Osteoblast (primary cell): ENCODE measurements around the gene SLC1A1. TPM values are rescaled to one million over a fixed set of nuclear protein-coding genes. Genes with fewer than 3 reads are reported as not detected.
A peak's percentile ranks its signal among the peaks of the same experiment; 100 is the strongest.

Source experiments
- DNase-seq: peaks from one replicate; pipeline ENCODE4 v3.0.0; 2011; ENCODE audit warnings: low spot score, mixed read lengths; ENCODE audit not compliant: insufficient read length; ENCODE audit errors: missing footprints
- H2AFZ ChIP-seq: 2 replicates; pipeline ENCODE4 v1.6.0; 2011; ENCODE audit warnings: mild to moderate bottlenecking, low read length
- H3K27ac ChIP-seq: 2 replicates; pipeline ENCODE4 v1.5.1; 2011; ENCODE audit warnings: mild to moderate bottlenecking, low read depth, low read length, moderate library complexity
- H3K27me3 ChIP-seq: 2 replicates; pipeline ENCODE4 v1.6.0; 2012; ENCODE audit warnings: mild to moderate bottlenecking, control low read depth, inconsistent platforms, low read length, moderate library complexity; ENCODE audit not compliant: insufficient read depth
- H3K36me3 ChIP-seq: 2 replicates; pipeline ENCODE4 v1.5.1; 2011; ENCODE audit warnings: mild to moderate bottlenecking, low read length, control low read depth, moderate library complexity; ENCODE audit not compliant: insufficient read depth
- H3K4me1 ChIP-seq: 2 replicates; pipeline ENCODE4 v1.5.1; 2011; ENCODE audit warnings: mild to moderate bottlenecking, low read length, control low read depth, moderate library complexity; ENCODE audit not compliant: insufficient read depth
- H3K4me2 ChIP-seq: 2 replicates; pipeline ENCODE4 v1.6.0; 2011; ENCODE audit warnings: mild to moderate bottlenecking, low read length; ENCODE audit not compliant: insufficient read depth
- H3K4me3 ChIP-seq: fragments of 200-600 bp; sonication (generic); 3 replicates; pipeline ENCODE4 v1.5.1; 2012; ENCODE audit warnings: mild to moderate bottlenecking, low read length, inconsistent platforms; ENCODE audit not compliant: insufficient read depth
- H3K79me2 ChIP-seq: 2 replicates; pipeline ENCODE4 v1.6.0; 2012; ENCODE audit warnings: mild to moderate bottlenecking, low read length, control low read depth, inconsistent platforms; ENCODE audit not compliant: insufficient read depth
- H3K9me3 ChIP-seq: 2 replicates; pipeline ENCODE4 v1.5.1; 2011; ENCODE audit warnings: low read depth, low read length, control low read depth
- H4K20me1 ChIP-seq: 2 replicates; pipeline ENCODE4 v1.6.0; 2012; ENCODE audit warnings: mild to moderate bottlenecking, low read length, control low read depth; ENCODE audit not compliant: insufficient read depth
- total RNA-seq: library from RNA; depleted of rRNA; stranded (reverse); fragments of >200 nt; gene quantifications from 2 replicates; pipeline ENCODE4 v1.2.3, GENCODE V29; 2012
- TF ChIP-seq, protein P1 (sequence below): IDR thresholded peaks from 2 replicates; pipeline ENCODE4 v1.5.1; 2011; ENCODE audit warnings: mild to moderate bottlenecking, low read depth, low read length, moderate library complexity; ENCODE audit errors: extremely low read depth

SLC1A1 gene
- total RNA-seq, 1 donor = 25.7 TPM

DNA sequence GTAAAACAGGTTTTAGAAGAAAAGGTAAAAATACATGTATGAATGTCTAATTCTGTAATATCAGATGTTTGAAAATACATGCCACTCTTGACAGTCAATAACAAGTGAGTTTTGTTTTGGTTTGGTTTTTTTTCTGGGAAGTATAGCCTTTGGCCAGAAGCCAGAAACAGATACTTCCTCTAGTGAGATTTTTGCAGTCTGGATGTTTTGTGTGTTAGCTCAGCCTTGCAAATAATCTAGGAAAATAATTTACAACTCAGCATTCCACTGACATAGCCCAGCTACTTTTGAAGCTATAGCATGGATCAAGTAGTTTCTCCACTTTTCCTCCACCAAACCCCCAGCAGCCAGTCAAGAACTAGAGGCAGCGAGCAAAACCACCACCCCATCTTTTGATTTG is 56.7 kb downstream of the SLC1A1 start:
- DNase-seq = no peak
- Histone ChIP-seq H3K9me3 (no peaks in the 10 kb centered on the region), H3K4me2 (no peak overlapping the region), H3K79me2 (no peaks in the 10 kb centered on the region), H3K27ac (no peak overlapping the region), H4K20me1 (no peaks in the 10 kb centered on the region), H2AFZ (no peak overlapping the region), H3K4me3 (no peak overlapping the region), H3K36me3 (no peaks in the 10 kb centered on the region), H3K4me1 (peaks cover 18% of the 10 kb centered on the region), H3K27me3 (no peaks in the 10 kb centered on the region)
- TF ChIP-seq, protein P1, sequence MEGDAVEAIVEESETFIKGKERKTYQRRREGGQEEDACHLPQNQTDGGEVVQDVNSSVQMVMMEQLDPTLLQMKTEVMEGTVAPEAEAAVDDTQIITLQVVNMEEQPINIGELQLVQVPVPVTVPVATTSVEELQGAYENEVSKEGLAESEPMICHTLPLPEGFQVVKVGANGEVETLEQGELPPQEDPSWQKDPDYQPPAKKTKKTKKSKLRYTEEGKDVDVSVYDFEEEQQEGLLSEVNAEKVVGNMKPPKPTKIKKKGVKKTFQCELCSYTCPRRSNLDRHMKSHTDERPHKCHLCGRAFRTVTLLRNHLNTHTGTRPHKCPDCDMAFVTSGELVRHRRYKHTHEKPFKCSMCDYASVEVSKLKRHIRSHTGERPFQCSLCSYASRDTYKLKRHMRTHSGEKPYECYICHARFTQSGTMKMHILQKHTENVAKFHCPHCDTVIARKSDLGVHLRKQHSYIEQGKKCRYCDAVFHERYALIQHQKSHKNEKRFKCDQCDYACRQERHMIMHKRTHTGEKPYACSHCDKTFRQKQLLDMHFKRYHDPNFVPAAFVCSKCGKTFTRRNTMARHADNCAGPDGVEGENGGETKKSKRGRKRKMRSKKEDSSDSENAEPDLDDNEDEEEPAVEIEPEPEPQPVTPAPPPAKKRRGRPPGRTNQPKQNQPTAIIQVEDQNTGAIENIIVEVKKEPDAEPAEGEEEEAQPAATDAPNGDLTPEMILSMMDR = no peak

DNA sequence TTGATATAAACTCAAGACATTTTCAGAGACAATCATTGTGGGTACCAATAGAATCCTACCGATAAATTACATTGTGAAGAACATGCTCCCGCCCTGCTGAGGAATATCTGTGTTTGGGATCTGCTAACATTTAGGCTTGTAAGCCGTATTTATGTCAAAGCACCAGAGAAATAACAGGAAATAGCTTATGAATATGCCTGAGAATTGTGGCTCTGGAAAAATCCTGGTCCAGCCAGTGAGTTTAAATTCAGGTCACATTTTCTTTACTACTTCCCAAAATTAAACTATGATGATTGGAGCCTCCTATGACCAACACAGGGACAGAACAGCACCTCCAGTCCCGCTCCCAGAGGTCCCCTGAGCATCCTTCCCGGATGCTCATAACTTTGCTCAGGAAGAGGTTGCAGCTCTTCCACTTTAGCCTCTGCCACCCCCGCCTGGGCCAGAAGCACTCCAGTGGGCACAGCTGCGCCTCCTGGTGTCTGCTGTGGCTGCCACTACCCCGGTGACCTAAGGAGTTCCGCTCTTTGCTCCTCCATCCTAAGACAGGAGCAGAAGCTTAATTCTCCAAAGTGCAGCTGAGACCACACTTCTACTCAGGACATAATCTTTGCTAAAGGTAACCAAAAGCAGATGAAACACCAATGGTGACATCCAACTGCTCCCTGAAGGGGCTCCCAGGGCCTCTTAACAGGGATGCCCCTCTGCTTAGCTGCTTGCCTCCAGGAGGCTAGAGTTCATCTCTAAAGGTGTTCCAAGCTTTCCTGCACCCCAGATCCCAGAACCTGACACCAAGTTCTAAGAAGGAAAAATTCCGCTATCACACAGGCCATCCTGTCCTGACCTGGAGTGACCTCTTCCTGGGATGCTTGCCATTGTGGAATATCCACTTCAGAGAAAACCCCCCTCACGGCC is 58.8 kb downstream of the SLC1A1 start:
- Histone ChIP-seq H3K36me3 (no peaks in the 10 kb centered on the region), H3K4me2 (no peak overlapping the region), H3K27ac (no peak overlapping the region), H3K9me3 (no peaks in the 10 kb centered on the region), H3K4me1 (peaks cover 18% of the 10 kb centered on the region), H3K79me2 (no peaks in the 10 kb centered on the region), H4K20me1 (no peaks in the 10 kb centered on the region), H3K4me3 (no peak overlapping the region), H2AFZ (no peak overlapping the region), H3K27me3 (no peaks in the 10 kb centered on the region)
- DNase-seq = no peak
- TF ChIP-seq, protein P1 = peak; percentile 55

DNA sequence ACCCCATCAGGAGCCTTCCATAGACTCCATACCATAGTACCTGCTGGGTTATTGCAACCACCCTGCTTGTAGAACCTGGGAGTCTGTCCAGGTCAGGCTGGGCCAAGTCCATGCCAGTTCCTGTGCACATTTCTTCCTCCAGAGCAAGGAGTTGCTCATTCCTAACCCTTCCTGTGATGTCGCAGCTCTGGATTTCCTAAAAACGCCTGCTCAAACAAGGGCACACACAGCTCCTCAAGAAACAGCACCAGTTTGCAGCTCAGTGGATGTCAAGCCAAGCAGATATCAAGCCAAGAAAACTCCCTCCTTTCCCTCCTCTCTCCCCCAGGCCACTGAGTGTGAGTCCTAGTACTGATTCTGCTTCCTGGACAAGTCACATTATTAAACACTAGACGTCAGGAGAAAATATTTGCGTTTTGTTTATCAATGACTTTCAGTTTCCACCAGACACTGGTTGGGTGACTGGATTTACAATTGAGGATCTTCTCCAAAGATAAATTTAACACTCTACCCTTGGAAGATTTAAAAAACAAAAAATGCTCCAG is 59.6 kb downstream of the SLC1A1 start:
- no peak for DNase-seq
- Histone ChIP-seq H3K4me3 (no peak overlapping the region), H3K4me1 (peaks cover 20% of the 10 kb centered on the region), H3K27ac (no peak overlapping the region), H4K20me1 (peaks cover 1% of the 10 kb centered on the region), H3K9me3 (no peaks in the 10 kb centered on the region), H3K36me3 (no peaks in the 10 kb centered on the region), H2AFZ (no peak overlapping the region), H3K79me2 (no peaks in the 10 kb centered on the region), H3K4me2 (no peak overlapping the region), H3K27me3 (no peaks in the 10 kb centered on the region)
- TF ChIP-seq, protein P1 = no peak

DNA sequence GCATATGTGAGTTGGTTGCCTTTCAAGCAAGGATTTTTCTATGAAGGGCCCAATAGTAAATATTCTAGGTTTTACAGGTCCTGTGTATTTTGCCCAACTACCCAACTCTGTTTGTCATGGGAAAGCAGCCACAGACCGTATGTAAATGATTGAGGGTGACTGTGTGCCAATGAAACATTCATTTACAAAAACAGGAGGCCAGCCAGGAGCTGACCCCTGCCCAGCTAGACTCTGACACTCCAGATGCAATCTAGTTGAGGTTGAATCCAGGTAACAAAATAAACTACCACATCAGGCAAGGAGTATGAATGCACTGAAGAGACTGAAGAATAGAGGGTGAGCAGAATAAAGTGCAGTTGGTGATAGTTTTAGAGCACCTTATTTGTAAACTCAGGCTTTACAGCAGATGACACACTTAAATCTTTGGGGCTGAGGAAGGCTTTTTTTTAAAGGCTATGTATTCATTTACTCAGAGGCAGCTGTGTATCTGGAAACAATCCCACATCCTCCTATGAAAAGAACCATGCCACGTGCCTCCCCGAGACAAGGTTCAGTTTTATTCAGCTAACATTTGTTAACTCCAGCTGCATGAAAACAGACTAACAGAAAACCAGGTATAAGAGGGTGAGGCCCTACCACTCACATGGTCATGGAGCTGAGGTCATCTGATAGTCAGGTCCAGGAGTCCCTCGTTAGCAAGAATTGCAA is 60.7 kb downstream of the SLC1A1 start:
- no peak overlapping the region for H3K27ac ChIP-seq
- no peaks in the 10 kb centered on the region for H3K79me2 ChIP-seq
- H3K9me3 ChIP-seq = no peaks in the 10 kb centered on the region
- TF ChIP-seq, protein P1 = no peak
- DNase-seq = no peak
- H3K4me1 ChIP-seq = peaks cover 27% of the 10 kb centered on the region
- no peaks in the 10 kb centered on the region for H3K36me3 ChIP-seq
- H2AFZ ChIP-seq = no peak overlapping the region
- no peak overlapping the region for H3K4me2 ChIP-seq
- H3K4me3 ChIP-seq = no peak overlapping the region
- peaks cover 3% of the 10 kb centered on the region for H4K20me1 ChIP-seq
- no peaks in the 10 kb centered on the region for H3K27me3 ChIP-seq
